ENCODE results near the gene PRPF8.
A peak's percentile ranks its signal among the peaks of the same experiment; 100 is the strongest.

The PRPF8 gene

DNA sequence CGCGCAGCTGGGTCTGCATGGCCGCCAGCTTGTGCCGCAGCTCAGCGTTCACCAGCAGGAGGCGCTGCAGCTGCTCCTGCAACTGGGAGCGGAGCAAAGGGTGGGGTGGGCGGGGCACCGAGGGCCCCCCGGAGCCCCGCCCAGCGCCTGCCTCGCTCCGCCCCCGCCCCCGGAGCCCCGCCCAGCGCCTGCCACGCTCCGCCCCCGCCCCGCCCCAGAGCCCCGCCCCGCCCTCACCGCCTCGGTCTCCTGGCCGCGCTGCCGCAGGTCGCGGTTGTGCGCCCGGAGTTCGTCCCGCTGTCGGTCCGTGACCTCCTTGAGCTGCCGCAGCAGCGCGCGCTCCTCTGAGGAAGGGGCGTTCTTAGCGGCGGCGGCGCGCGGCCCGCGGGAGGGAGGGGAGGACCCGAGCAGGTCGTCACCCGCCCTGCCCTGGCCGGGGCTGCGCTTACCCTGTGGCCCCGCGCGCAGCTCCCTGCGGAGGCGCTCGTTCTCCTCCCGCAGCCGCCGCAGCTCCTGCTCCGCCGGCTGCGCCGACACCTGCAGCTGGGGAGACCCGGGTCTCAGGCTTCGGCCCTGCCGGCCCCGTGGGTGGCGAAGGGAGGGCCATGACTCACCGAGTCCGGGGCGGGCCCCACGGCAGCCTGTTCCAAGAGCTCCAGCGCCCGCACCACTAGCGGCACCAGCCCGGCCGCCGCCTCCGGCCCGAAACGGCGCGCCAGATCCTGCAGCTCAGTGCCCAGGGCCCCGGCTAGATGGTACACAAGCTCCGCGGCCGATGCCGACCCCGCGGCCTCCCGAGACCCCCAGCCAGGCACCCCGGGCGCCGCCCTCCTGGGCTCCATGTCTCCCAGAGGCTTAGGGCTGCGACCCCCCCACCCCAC, 35.5 kb downstream of the PRPF8 start:
- Histone ChIP-seq H3K27ac (ENCODE audit: low read depth, low read length, poor library complexity, severe bottlenecking) (peak overlapping the region; percentile 33), H2AFZ (ENCODE audit: low read length) (no peak overlapping the region)

DNA sequence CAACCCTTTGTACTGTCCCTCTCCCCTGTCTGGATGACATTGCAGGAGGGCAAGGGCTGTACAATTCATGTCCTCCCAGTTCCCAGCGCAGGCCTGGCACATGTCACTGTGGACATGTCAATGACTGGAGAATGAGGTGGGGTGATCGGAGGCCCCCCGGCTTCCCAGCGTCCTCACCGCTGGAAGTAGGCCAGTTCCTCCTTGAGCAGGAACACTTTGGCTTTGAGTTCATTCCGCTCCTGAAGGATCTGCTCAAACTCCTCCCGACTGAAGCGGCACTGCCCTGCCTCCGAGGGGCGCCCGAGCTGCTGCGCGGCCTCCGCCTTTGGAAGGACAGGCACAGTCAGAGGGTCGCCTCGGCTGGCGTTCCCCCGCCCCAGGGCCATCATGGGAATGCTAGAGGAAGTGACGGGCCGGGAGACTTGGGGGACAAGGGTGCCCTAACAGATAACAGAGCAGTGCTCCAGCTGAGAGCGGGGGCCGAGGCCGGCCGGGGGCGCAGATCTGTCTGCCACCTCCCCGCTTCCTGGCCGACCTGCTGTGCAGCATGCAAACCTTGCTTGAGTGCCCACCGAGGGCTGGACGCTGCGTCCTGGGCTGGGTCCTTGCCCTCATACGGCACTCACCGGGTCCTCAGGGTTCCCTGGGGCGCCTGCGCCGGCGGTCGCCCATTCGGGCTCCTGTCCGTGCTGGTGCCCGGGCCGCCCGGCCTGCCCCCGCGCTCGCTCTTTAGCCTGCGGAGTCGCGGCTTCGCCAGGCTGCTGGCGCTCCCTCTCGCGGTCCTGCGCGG, 36.3 kb downstream of the PRPF8 start:
- no peaks in the 10 kb centered on the region for H3K79me2 ChIP-seq (ENCODE audit: insufficient read depth, low read length)
- H3K27me3 ChIP-seq (ENCODE audit: insufficient read depth, low read length) = no peaks in the 10 kb centered on the region
- no peaks in the 10 kb centered on the region for H4K20me1 ChIP-seq (ENCODE audit: insufficient read depth, low read length)
- peaks cover 35% of the 10 kb centered on the region for H3K36me3 ChIP-seq (ENCODE audit: insufficient read depth, low read length)
- H3K9me3 ChIP-seq (ENCODE audit: low read length) = no peaks in the 10 kb centered on the region
- H3K4me3 ChIP-seq (ENCODE audit: low read depth, low read length, poor library complexity, severe bottlenecking) = peak overlapping the region; percentile 63
- H3K9me2 ChIP-seq (ENCODE audit: low read depth, low read length) = no peaks in the 10 kb centered on the region
- peak overlapping the region; percentile 88 for H3K4me2 ChIP-seq (ENCODE audit: low read length)
- no peak overlapping the region for H3K27ac ChIP-seq (ENCODE audit: low read depth, low read length, poor library complexity, severe bottlenecking)
- H3K4me1 ChIP-seq (ENCODE audit: insufficient read depth, low read length, severe bottlenecking) = peaks cover 29% of the 10 kb centered on the region
- no peaks in the 10 kb centered on the region for H3F3A ChIP-seq (ENCODE audit: insufficient read depth, low read length)
- peak overlapping the region; percentile 69 for H3K9ac ChIP-seq (ENCODE audit: low read length)
- TF ChIP-seq, protein P1, sequence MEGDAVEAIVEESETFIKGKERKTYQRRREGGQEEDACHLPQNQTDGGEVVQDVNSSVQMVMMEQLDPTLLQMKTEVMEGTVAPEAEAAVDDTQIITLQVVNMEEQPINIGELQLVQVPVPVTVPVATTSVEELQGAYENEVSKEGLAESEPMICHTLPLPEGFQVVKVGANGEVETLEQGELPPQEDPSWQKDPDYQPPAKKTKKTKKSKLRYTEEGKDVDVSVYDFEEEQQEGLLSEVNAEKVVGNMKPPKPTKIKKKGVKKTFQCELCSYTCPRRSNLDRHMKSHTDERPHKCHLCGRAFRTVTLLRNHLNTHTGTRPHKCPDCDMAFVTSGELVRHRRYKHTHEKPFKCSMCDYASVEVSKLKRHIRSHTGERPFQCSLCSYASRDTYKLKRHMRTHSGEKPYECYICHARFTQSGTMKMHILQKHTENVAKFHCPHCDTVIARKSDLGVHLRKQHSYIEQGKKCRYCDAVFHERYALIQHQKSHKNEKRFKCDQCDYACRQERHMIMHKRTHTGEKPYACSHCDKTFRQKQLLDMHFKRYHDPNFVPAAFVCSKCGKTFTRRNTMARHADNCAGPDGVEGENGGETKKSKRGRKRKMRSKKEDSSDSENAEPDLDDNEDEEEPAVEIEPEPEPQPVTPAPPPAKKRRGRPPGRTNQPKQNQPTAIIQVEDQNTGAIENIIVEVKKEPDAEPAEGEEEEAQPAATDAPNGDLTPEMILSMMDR (IDR thresholded peaks at IDR 0.05; ENCODE audit: low read length) = peak; percentile 75
- no peak for TF ChIP-seq EZH2 (IDR thresholded peaks at IDR 0.05; ENCODE audit: borderline replicate concordance, low read length)
- H2AFZ ChIP-seq (ENCODE audit: low read length) = no peak overlapping the region

More for the DNA sequence above, 35.5 kb downstream of the PRPF8 start:
- Histone ChIP-seq H3K27me3 (ENCODE audit: insufficient read depth, low read length) (no peaks in the 10 kb centered on the region), H3K4me3 (ENCODE audit: low read depth, low read length, poor library complexity, severe bottlenecking) (peak overlapping the region; percentile 64), H3K4me1 (ENCODE audit: insufficient read depth, low read length, severe bottlenecking) (peaks cover 20% of the 10 kb centered on the region), H3K9me2 (ENCODE audit: low read depth, low read length) (no peaks in the 10 kb centered on the region), H4K20me1 (ENCODE audit: insufficient read depth, low read length) (no peaks in the 10 kb centered on the region), H3K4me2 (ENCODE audit: low read length) (peak overlapping the region; percentile 95), H3K79me2 (ENCODE audit: insufficient read depth, low read length) (no peaks in the 10 kb centered on the region), H3F3A (ENCODE audit: insufficient read depth, low read length) (no peaks in the 10 kb centered on the region), H3K9me3 (ENCODE audit: low read length) (no peaks in the 10 kb centered on the region), H3K9ac (ENCODE audit: low read length) (peak overlapping the region; percentile 69), H3K36me3 (ENCODE audit: insufficient read depth, low read length) (peaks cover 44% of the 10 kb centered on the region)
- TF ChIP-seq, protein P1 (IDR thresholded peaks at IDR 0.05; ENCODE audit: low read length) = no peak; the same call in 1 of the 2 replicates
- TF ChIP-seq EZH2 (IDR thresholded peaks at IDR 0.05; ENCODE audit: borderline replicate concordance, low read length) = no peak

DNA sequence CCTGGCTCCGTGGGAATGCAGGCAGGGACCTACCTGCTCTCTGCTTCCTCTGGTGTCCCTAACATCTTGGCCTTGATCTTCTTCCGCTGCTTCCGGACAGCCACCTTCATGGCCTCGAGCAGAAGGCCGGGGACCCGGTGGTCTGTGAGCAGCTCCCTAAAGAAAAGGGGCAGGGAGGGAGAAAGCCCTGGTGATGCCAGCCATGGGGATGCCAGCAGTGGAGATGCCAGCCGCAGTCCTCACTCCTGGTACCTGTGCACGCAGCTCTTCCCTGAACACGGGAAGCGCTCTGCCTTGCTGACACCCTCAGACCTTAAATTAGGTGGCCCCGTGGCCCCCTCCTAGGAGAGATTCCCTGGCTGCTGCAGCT, 36.9 kb downstream of the PRPF8 start:
- Histone ChIP-seq H3K9ac (ENCODE audit: low read length) (no peak overlapping the region), H3K79me2 (ENCODE audit: insufficient read depth, low read length) (no peaks in the 10 kb centered on the region), H3K4me1 (ENCODE audit: insufficient read depth, low read length, severe bottlenecking) (peaks cover 29% of the 10 kb centered on the region), H3K9me3 (ENCODE audit: low read length) (no peaks in the 10 kb centered on the region), H3K36me3 (ENCODE audit: insufficient read depth, low read length) (peaks cover 29% of the 10 kb centered on the region), H3K4me3 (ENCODE audit: low read depth, low read length, poor library complexity, severe bottlenecking) (no peak overlapping the region), H3K9me2 (ENCODE audit: low read depth, low read length) (no peaks in the 10 kb centered on the region), H2AFZ (ENCODE audit: low read length) (no peak overlapping the region), H3F3A (ENCODE audit: insufficient read depth, low read length) (no peaks in the 10 kb centered on the region), H3K27me3 (ENCODE audit: insufficient read depth, low read length) (no peaks in the 10 kb centered on the region), H3K4me2 (ENCODE audit: low read length) (no peak overlapping the region; the same call in 1 of the 2 replicates), H3K27ac (ENCODE audit: low read depth, low read length, poor library complexity, severe bottlenecking) (no peak overlapping the region), H4K20me1 (ENCODE audit: insufficient read depth, low read length) (no peaks in the 10 kb centered on the region)
- TF ChIP-seq EZH2 (IDR thresholded peaks at IDR 0.05; ENCODE audit: borderline replicate concordance, low read length) = no peak
- TF ChIP-seq, protein P1 (IDR thresholded peaks at IDR 0.05; ENCODE audit: low read length) = no peak
